ENCODE data around the gene HDAC11.

GRCh38 chr3:13522236-13522635 is 42.1 kb downstream of the HDAC11 start:
- TF ChIP-seq CTCF (CRISPR knock-in tag; IDR thresholded peaks at IDR 0.05) (no peak), POLR2A (IDR thresholded peaks at IDR 0.05; ENCODE audit: insufficient read depth in 1 of 2, low read depth in 2 of 2, low read length in 2 of 2) (no peak), BRF2 (CRISPR knock-in tag; IDR thresholded peaks at IDR 0.05) (no peak), MAFK (conservative IDR thresholded peaks at IDR 0.05 in 1 of 2, IDR thresholded peaks at IDR 0.05 in 1 of 2; ENCODE audit: low read length in 2 of 2) (no peak), YY1 (IDR thresholded peaks at IDR 0.05; ENCODE audit: insufficient read depth, insufficient replicate concordance, low read depth, low read length) (no peak), NFRKB (IDR thresholded peaks at IDR 0.05) (no peak), ZNF10 (CRISPR knock-in tag; IDR thresholded peaks at IDR 0.05; ENCODE audit: borderline replicate concordance, low read depth) (no peak), ZNF550 (CRISPR knock-in tag; IDR thresholded peaks at IDR 0.05; ENCODE audit: borderline replicate concordance) (no peak), TEAD2 (CRISPR knock-in tag; IDR thresholded peaks at IDR 0.05) (no peak), HOXA7 (CRISPR knock-in tag; IDR thresholded peaks at IDR 0.05) (no peak), ZNF746 (CRISPR knock-in tag; IDR thresholded peaks at IDR 0.05) (no peak)

Data from HepG2 (cell line).